ENCODE data around the gene SNRPD3. TPM values are rescaled to one million over a fixed set of nuclear protein-coding genes. Genes with fewer than 3 reads are reported as not detected.

SNRPD3 gene
- total RNA-seq, 1 donor from 2014 or later: 169 TPM

- no peak for DNase-seq (ENCODE audit: low read depth)
Measured at GRCh38 chr22:24565077-24565476, 9.3 kb downstream of the SNRPD3 start.

DNA sequence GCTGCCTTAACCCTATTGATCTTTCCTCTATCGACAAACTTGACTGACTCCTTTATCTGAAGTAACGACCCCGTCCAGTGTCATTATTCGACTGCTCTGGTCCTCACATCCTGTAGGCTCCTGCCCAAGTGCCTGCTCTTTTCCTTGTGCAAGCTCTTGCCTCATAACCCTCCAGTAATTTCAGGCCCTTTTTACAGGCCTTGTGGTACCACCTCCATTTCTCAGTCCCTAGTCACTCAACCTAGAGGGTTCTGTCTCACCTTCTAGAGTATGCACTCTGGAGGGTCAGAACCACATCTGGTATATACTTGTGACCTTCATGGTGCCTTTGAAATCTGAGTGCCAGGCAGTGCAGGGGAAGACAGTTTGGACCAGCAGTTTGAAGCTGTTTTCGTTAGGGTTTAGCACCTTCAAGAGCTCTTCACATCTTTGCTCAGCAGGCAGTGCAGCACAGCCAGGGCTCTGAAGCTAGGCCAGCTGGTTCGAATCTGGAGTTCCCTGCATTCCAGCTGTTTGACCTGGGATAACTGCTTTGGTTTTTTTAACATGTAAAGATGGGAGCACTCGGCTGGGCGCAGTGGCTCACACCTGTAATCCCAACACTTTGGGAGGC is 11.2 kb downstream of the SNRPD3 start:
- no peak for DNase-seq (ENCODE audit: low read depth)

DNA sequence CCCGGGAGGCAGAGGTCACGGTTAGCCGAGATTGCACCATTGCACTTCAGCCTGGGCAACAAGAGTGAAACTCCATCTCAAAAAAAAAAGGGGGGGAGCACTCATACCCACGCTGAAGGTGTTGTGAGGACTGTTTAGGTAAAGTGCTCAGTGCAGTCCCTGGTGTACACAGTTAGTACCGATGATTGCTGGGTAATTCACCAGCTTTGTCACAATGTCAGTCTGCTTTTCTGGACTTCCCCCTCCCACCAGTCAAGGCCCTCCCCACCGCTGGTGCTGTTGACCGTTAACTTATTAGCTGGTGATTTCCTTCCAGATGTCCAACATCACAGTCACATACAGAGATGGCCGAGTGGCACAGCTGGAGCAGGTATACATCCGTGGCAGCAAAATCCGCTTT is 11.9 kb downstream of the SNRPD3 start:
- no peak for DNase-seq (ENCODE audit: low read depth)

DNA sequence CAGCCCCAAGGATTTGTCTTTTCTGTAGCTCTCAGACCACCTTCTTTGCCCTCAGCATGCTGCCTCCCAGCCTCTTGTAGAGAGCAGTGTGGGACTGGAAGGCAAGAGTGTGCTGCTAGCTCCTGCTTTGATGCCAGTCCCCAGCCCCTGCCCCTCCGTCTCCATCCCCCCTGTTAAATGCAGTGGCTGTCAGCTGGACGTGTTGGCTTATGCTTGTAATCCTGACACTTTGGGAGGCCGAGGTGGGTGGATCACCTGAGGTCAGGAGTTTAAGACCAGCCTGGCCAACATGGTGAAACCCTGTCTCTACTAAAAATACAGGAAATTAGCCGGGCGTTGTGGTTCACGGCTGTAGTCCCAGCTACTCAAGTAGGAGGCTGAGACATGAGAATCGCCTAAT is 15.5 kb downstream of the SNRPD3 start:
- no peak for DNase-seq (ENCODE audit: low read depth)

- DNase-seq (ENCODE audit: low read depth): no peak
Measured at GRCh38 chr22:24576778-24577177, 21.0 kb downstream of the SNRPD3 start.

DNA sequence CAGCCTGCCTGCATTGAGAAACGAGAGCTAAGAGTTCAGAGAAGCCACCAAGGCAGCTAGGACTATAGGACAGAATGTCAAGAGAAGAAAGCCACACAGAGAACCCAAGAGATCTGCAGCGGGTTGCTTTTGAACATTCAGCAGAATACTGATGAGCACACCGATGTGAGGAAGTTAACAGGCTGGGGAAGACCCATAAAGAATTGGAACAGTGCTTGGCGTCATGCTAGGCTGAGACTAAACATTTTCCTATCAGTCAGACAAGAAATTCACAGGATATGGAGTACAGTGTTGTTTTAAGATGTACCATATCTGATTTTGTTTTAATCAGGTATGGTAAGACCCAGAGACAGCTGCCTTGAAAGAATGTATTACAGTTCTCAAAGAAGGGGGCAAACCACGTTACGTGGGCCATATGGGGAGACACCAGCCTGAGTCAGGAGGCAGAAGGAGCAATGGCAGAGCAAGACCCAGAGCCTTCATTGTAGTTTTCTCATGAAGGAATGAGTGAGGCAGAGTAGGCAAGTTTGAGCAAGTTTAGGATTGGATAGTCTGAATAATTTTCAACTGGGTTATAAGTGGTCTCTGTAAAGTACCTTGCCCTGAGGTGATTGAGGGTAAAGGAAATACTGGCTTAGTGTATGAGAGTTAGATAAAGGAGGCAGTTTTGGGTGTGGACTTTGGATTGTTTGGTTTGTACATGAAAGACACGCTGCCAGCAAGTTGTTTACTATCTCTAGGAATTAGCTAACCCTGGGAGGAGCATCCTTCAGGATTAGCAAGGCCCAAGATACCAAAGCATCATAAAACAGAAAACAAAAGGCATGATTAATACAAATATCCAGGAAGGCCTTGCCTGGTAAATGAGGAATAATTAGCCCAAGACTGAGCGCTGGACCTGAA is 22.8 kb downstream of the SNRPD3 start:
- DNase-seq (ENCODE audit: low read depth): no peak

GRCh38 chr22:24579258-24579601 is 23.4 kb downstream of the SNRPD3 start:
- no peak for DNase-seq (ENCODE audit: low read depth)

DNA sequence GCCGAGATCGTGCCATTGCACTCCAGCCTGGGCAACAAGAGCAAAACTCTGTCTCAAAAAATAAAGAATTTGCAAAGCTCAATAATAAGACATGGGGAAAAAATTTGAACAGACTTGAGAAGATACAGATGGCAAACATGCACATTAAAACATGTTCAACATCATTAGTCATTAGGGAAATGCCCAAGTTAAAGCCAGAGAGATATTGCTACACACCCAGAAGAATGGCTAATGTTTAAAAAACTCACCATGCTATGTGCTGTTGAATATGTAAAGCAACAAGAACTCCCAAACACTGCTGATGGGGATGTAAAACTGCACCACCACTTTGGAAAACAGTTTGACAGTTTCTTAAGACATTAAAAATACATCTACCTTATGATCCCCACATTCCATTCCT is 24.5 kb downstream of the SNRPD3 start:
- DNase-seq (ENCODE audit: low read depth): no peak

DNA sequence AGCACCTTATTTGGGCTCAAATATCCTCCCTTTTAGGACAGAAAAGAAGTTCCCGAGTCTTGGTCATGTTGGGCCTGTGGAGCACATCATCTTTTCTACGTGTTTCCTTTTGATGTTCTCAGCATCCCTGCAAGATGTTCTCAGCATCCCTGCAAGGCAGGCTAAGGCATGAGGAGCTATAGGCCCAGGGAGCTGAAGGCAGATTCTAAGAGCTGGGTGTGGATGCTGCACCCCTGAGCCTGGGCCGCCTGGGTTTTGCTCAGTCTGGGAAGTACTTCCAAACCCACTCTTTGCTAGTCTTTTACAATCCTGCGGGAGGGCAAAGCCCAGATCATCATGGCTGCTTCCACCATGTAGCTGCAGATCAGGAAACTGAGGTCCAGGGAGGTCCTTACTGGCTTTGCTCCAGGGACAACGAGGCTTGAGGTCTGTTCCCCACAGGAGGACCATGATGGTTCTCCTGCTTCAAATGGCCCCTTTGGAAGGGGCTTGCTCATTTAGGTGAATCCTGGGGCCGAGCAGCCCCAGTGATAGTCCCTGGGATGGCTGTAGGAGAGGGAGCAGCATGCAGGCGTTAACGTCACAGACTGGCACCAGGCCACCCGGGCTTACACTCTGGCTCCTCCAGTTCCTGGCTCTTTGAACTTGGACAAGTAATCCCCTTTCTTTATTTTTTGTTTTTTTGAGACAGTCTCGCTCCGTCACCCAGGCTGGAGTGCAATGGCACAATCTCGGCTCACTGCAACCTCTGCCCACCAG is 26.4 kb downstream of the SNRPD3 start:
- no peak for DNase-seq (ENCODE audit: low read depth)

DNA sequence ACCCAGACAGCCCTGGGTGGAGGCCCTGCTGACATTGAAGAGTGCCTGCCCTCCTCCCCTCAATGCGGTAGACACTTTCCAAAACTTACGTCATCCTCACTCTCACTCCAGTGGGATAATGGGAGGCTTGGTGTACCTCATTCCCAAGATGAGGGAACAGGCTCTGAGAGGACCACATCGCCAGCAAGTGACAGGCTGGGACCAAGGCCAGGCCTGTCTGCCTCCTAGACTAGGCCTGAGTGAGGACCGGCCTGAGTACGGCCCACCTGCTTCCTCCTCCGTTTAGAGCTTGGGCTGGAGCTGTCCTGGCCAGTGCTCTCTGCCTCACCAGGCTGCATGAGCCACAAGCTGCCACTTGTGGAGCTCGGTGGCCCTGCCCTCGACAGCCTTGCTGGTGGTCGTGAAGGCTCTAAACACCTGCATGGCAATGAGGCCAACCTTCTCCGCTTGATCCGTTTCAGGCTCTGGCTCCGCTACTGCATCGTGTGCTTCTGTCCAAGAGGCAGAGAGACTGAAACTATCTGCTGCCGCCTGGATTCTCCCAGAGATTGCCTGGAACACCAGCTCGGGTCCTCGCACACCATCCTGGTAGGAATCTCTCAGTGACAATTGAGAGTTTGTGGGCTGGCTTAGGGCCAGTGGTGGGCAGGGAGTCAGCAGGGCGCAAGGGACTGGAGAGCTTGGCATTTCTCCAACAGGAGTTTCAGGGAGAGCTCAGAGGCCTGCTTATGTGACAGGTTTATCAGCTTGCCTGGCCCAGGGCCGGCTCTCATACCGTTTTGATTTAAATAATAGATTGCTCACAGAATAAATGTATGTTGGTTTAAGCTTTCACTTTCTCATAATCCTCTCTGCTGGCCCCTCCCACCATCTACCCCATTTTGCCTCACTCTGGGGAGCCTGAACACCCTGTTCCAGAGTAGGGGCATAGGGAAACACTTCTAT is 27.7 kb downstream of the SNRPD3 start:
- peak; percentile 78 for DNase-seq (ENCODE audit: low read depth)

DNA sequence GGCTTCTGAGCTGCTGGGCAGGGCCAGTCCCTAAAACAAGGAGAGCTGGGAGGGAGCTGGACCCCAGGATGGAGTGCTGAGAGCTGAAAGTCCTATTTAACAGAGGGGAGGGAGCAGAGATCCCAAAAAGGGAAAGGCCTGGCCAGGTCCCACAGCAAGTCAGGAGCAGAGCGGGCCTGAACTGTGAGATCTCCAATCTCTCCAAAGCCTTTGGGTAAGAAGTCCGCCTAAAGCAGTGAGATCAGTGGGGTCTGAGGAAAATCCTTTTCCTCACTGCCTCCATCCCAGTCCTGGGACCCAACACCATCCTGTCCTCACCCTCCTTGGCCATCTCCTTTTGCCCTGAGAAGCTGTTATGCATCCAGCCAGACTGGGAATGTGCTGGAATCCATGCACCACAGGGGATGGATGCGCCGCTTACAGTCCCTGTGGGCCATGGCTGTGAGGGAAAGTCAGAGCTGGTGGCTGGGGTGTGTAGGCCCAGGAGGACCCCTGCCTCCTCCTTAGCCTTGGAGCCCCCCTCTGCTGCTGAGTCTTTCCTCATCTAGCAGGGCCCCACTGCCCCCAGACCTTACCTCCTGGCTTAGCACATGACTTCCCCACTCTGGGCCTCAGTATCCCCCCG is 28.5 kb downstream of the SNRPD3 start:
- no peak for DNase-seq (ENCODE audit: low read depth)

DNA sequence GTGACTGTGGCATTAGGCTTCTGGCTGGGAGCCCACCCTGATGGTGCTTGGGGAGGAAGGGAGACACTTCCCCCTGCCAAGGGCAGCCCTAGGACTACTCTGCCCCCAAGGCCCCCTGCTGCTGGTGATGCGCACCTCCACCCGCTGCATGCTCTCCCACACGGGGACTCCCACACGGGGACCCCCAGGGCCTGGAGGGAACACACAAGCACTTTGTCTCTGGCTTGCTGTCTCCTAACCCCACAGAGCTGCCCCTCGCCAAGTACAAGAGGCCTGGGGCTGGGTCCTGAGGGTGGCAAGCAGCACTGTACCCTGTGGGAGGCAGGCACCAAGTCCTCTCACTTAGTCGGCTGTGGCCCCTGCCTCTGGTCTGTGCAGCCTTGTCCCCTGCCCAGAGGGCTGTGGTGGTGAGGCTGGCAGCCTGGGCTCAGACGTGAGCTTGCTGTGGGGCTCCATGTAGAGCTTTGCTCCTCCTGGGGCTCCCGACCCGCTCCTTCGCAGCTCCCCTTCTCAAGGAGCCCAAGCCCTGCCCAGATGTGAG is 29.1 kb downstream of the SNRPD3 start:
- no peak for DNase-seq (ENCODE audit: low read depth)

DNA sequence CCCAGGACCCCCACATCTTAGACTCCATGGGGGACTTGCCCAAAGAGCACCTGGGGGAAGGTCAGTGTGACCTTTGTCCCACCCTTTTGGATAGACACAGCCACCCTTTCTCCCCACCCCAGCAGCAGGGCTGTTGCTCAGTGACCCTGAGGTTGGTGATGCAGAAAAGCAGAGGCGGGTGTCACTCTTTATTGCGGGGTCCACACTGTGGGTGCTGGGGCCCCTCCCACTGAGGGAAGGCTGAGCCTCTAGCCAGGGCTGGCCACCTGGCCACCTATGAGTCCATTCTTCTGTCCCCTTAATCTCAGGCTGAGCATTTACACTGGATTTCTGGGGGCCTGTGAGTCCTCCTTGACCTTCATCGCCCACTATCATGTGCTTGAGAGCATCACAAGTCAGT is 29.7 kb downstream of the SNRPD3 start:
- no peak for DNase-seq (ENCODE audit: low read depth)

DNA sequence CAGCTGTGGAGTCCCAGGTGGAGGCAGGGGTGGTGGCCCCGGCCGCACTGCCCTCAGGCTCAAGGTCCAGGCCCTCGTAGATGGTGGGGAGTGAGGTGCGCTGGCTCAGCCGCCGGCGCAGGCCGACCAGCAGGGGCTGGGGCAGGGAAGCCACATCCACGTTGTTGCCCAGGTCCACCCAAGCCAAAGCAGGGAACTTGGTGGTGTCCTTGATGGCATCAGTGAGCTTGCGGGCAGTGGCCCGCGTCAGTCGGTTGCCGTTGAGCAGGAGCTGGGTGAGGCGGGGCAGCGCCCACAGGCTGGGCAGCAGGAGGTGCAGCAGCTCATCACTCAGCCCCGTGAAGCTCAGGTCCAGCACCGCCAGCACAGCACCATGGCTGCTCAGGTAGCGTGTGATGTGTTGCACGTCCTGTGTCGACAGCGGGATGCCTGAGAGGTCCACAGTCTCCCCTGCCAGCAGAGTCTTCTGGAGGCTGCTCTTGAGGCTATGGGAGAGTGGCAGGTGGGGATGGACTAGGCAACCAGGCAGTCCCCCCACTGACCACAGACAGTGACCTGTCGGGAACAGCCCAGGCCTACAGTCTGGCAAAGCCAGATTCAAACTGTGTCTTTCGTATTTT is 30.2 kb downstream of the SNRPD3 start:
- no peak for DNase-seq (ENCODE audit: low read depth)

DNA sequence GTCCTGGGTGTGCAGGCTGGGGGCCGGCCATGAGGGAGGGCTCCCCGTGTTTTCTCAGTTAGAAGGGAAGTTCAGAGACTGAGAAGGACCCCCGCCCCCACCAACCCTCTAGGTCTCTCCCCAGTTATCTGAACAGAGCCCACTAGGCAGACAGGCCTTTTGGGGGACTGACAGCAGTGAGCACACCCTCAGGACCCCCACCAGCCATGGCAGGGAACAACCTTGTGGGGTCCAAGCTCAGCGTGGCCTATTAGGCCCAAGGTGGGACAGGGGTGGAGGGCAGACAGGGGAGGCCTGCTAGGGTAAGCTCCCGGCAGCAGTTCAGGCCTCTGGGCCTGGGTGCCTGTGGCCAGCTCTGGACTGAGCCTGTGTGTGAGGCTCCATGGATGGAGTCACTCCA is 31.5 kb downstream of the SNRPD3 start:
- no peak for DNase-seq (ENCODE audit: low read depth)

GRCh38 chr22:24587948-24588347 is 32.1 kb downstream of the SNRPD3 start:
- no peak for DNase-seq (ENCODE audit: low read depth)

DNA sequence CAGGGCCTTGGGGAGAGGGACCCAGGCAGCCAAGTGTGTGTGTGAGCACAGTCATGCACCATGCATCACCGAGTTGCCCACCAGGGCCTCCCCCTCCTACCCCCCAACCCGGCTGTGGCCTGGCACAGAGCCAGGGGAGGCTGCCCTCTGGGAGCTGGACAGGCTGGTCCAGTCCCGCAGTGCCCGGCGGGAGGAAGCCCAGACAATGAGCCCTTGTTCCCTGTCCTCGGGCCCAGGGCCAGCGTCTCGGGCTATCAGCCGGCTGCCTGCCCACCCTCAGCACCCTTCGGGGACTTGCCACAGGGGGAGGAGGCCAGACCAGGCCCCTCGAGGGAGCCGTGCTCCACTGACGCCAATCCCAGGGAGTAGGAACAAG is 32.6 kb downstream of the SNRPD3 start:
- no peak for DNase-seq (ENCODE audit: low read depth)

DNA sequence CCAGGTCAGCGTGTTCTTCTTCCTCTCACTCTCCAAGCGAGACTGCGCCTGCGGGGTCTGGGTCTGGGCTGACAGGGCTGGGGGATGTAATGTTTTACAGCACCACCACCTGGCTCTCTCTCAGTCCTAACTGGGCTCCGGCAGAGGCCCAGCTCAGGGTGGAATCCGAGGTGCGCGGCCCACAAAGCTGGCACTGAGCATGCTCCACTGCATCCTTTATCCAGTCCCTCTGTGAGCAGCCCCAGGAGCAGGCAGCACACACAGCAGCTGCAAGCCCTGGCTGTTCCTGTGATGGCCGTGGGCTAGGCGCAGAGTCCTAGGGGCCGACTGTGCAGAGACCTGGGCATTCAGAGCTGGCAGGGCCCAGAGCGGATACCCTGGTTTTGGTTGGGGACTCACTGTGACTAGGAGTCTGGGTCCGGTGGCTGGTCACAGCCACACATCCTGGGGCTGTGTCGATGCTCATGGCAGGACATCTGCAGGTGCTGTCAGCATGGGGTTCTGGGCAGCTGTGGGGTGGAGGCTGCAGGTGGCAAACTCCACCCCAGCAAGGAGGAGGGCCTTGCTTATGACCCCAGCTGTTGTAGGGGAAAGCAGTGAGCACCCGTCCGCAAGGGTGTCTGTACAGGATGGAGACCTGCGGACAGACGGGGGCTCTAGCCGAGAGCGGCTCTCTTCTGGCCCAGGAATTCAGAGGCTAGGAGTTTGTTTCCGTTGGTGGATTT is 33.1 kb downstream of the SNRPD3 start:
- no peak for DNase-seq (ENCODE audit: low read depth)

GRCh38 chr22:24589518-24590030 is 33.8 kb downstream of the SNRPD3 start:
- DNase-seq (ENCODE audit: low read depth): no peak

Data from myocyte (in vitro differentiated cells).